Mesodermal cell (in vitro differentiated cells): ENCODE measurements around the gene NDST1.

Experiments used
- H3K27ac ChIP-seq: 2 replicates; pipeline ENCODE4 v1.7.0; 2013; ENCODE audit warnings: mild to moderate bottlenecking, low read depth, low read length, moderate library complexity; ENCODE audit not compliant: severe bottlenecking
- H3K36me3 ChIP-seq: 2 replicates; pipeline ENCODE4 v1.7.1; 2013; ENCODE audit warnings: mild to moderate bottlenecking, low read length, moderate library complexity; ENCODE audit not compliant: control insufficient read depth, insufficient read depth
- H3K4me1 ChIP-seq: one replicate; pipeline ENCODE4 v1.7.1; 2013; ENCODE audit warnings: mild to moderate bottlenecking, low read length; ENCODE audit not compliant: insufficient read depth, control insufficient read depth, poor library complexity, severe bottlenecking
- H3K4me3 ChIP-seq: 2 replicates; pipeline ENCODE4 v1.7.0; 2013; ENCODE audit warnings: low read length, control low read depth, mild to moderate bottlenecking; ENCODE audit not compliant: insufficient read depth, poor library complexity, severe bottlenecking; ENCODE audit errors: extremely low read depth
- H3K9me3 ChIP-seq: 2 replicates; pipeline ENCODE4 v1.7.1; 2013; ENCODE audit warnings: mild to moderate bottlenecking, low read length, moderate library complexity; ENCODE audit not compliant: control insufficient read depth
- WGBS, 2 experiments: methylation state at CpG; one replicate each; pipeline ENCODE4 v1.1.5; 2013; ENCODE audit warnings: missing lambda C conversion rate in 2 of 2; ENCODE audit not compliant: insufficient coverage in 2 of 2; 5-methylcytosine and 5-hydroxymethylcytosine counted together

NDST1 gene

GRCh38 chr5:150579462-150580400 is 71.8 kb downstream of the NDST1 start:
- Histone ChIP-seq H3K4me1 (peaks cover 9% of the 10 kb centered on the region), H3K36me3 (no peaks in the 10 kb centered on the region), H3K4me3 (no peak overlapping the region), H3K9me3 (no peaks in the 10 kb centered on the region), H3K27ac (no peak overlapping the region)
- WGBS, 2 experiments: 93 to 96% methylated on average over 8 to 10 of the region's 11 CpGs

DNA sequence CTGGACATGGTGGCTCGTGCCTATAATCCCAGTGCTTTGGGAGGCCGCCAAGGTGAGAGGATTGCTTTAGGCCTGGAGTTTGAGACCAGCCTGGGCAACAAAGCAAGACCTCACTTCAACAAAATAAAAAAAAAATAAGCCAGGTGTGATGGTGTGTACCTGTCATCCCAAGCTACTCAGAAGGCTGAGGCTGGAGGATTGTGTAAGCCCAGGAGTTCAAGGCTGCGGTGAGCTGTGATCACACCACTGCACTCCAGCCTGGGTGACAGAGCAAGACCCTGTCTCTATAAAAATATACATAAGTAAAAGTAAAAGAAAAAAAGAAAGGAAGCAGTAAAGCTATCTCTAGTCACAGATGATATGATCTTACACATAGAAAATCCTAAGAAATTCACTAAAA is 73.0 kb downstream of the NDST1 start:
- H3K4me1 ChIP-seq: peaks cover 9% of the 10 kb centered on the region
- no peaks in the 10 kb centered on the region for H3K9me3 ChIP-seq
- WGBS, 2 experiments: 88% methylated on average over 1 of the region's 3 CpGs; no CpG with 5 or more reads in 1 of the 2 experiments
- H3K27ac ChIP-seq: no peak overlapping the region
- H3K4me3 ChIP-seq: no peak overlapping the region
- no peaks in the 10 kb centered on the region for H3K36me3 ChIP-seq

DNA sequence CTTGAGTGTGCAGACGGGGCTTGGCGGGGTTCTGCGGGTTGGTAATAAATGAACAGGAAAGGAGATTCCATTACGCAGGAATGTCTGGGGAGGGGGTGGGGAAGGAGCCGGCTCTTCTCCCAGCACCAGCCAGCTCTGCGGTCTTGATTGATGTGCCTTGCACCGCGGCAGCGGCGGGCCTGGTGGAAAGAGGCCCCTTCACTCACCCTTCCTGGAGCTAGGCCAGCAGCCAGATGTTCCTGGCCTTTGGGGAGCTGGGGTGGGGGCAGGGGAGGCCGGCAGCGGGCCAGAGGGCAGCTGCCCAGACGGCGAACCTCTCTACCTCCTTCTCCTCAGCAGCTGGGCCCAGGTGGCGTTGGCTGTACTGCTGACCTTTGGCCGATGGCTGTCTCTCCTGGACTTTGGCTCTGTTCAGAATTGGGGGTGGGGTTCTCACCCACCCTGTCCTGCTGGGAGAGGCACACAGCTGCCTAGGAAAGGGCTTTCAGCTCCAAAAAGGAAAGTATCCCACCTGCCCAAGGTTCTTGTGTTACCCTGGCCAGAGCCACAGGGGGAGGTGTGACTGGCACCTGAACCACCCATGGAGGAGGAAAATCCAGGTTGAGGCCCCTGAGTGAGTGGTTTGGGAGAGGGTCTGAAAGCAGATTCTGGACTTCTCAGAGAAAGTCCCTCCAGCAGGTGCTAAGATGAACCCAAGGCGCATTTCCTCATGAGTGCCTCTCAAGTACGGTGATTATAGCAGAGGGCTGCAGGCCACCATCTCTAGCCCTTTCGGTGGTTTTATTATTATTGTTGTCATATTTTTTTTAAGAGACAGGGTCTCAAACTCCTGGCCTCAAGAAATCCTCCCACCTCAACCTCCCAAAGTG is 74.5 kb downstream of the NDST1 start:
- Histone ChIP-seq H3K4me1 (peaks cover 9% of the 10 kb centered on the region), H3K36me3 (no peaks in the 10 kb centered on the region), H3K9me3 (no peaks in the 10 kb centered on the region), H3K4me3 (no peak overlapping the region), H3K27ac (peak overlapping the region; percentile 33)
- WGBS, 2 experiments: 46 to 55% methylated on average over 8 to 10 of the region's 19 CpGs

- Histone ChIP-seq H3K4me1 (peaks cover 13% of the 10 kb centered on the region), H3K9me3 (no peaks in the 10 kb centered on the region), H3K27ac (no peak overlapping the region), H3K36me3 (no peaks in the 10 kb centered on the region), H3K4me3 (no peak overlapping the region)
- WGBS, 2 experiments: 78 to 90% methylated on average over 5 to 9 of the region's 9 CpGs
These were observed 75.8 kb downstream of the NDST1 start for GRCh38 chr5:150583541-150584225.

DNA sequence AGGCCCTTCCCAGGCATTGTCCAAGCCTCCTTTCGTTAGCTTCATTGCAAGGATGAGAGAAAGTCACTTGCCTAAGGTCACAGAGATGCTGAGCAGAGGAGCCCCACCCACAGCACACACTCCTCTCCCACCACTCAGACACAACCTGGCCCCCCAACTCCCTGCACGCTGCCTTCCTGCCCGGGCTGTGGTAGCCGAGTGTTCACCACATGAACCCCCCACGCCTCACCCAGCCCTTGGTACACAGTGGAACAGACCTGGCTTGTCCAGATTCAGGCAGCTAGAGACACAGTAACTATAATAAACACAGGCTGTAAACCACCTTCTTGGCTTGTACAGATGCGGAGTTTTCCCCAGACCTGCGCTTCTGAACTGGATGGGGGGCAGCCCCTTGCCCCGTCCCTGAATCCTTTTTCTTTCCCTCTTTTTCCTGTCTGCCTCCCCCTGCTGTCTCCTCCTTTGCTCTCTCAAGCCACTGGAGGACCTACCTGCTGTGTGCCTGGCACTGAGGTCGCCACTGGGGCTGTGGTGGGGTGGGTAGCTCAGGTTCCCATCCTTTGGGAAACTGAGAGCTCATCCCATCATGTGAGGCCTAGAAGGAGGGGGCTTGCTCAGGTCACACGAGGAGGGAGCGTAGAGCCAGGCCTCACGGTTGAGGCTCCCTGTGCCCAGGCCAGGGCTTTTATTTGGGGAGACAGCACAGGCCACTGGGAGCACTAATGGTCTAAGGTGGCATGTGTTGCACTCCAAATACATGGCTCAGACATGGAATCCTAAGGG is 76.8 kb downstream of the NDST1 start:
- H3K27ac ChIP-seq: no peak overlapping the region
- no peaks in the 10 kb centered on the region for H3K36me3 ChIP-seq
- no peak overlapping the region for H3K4me3 ChIP-seq
- no peaks in the 10 kb centered on the region for H3K9me3 ChIP-seq
- 93 to 97% methylated on average over 8 of the region's 12 CpGs for WGBS, 2 experiments
- H3K4me1 ChIP-seq: peaks cover 19% of the 10 kb centered on the region

DNA sequence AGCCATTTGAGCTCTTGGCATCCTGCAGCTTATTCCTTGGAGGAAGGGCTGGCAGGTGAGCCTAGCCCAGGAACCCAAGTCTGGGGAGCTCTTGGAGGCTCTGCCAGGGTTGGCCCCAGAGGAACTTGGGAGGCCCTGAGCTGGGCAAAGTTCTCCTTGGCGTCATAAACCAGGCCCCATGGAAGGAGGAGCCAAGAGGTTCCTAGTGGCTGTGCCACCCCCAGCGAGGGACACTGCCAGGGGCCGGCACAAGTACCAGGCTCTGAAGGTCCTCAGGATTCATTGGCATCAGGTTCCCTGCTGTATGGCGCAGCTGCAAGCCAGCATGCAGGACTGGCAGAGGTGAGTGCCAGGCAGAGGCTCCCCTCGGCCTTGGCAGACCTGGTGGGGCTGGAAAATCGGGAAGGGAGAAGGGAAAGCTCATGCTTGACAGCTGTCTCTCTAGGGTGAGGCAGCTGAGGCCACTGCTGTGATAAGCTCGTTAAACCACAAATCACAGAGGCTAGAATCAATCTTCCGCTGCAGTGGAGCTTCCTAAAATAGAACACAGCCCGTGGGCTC is 77.9 kb downstream of the NDST1 start:
- Histone ChIP-seq H3K9me3 (no peaks in the 10 kb centered on the region), H3K4me3 (no peak overlapping the region), H3K4me1 (peaks cover 30% of the 10 kb centered on the region), H3K36me3 (no peaks in the 10 kb centered on the region), H3K27ac (no peak overlapping the region)
- 85 to 87% methylated on average over 9 of the region's 9 CpGs for WGBS, 2 experiments

DNA sequence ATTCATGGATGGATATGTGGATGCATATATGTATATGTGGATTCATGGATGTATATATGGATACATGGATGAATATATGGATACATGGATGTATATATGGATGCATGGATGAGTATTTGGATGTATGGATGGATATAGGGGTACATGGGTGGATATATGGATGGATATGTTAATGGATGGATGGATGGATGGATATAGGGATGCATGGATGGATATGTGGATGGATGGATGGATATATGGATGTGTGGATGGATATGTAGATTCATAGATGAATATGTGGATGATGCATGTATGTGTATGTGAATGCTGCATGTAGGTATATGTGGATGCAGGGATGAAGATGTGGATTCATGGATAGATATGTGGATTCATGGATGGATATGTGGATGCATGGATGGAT is 79.1 kb downstream of the NDST1 start:
- no peak overlapping the region for H3K27ac ChIP-seq
- peaks cover 37% of the 10 kb centered on the region for H3K4me1 ChIP-seq
- no peaks in the 10 kb centered on the region for H3K36me3 ChIP-seq
- no peaks in the 10 kb centered on the region for H3K9me3 ChIP-seq
- no peak overlapping the region for H3K4me3 ChIP-seq

- 93 to 100% methylated on average over 4 to 5 of the region's 6 CpGs for WGBS, 2 experiments
- H3K4me3 ChIP-seq: no peak overlapping the region
These were observed 80.1 kb downstream of the NDST1 start for GRCh38 chr5:150587856-150588595.

GRCh38 chr5:150588596-150588890 is 80.6 kb downstream of the NDST1 start:
- Histone ChIP-seq H3K27ac (no peak overlapping the region), H3K9me3 (no peaks in the 10 kb centered on the region), H3K4me3 (no peak overlapping the region), H3K36me3 (no peaks in the 10 kb centered on the region), H3K4me1 (peaks cover 43% of the 10 kb centered on the region)
- 100% methylated on average over 1 of the region's 1 CpG for WGBS, 2 experiments

More at GRCh38 chr5:150587856-150588595, 80.1 kb downstream of the NDST1 start:
- H3K27ac ChIP-seq: no peak overlapping the region
- peaks cover 40% of the 10 kb centered on the region for H3K4me1 ChIP-seq
- H3K9me3 ChIP-seq: no peaks in the 10 kb centered on the region
- no peaks in the 10 kb centered on the region for H3K36me3 ChIP-seq
